Fibroblast of lung (primary cell): ENCODE measurements around the gene GRAMD1A.

Source experiments
- CTCF ChIP-seq, 2 donors: IDR thresholded peaks in 1 of 2; conservative IDR thresholded peaks in 1 of 2; 1 replicate in 1 of 2; 2 replicates in 1 of 2; pipeline ENCODE4 v1.5.1; 2011 to 2012; ENCODE audit warnings: low read length in 2 of 2, control low read depth in 1 of 2, inconsistent platforms in 1 of 2, low read depth in 1 of 2, mild to moderate bottlenecking in 1 of 2
- EZH2 ChIP-seq: IDR thresholded peaks from 2 replicates; pipeline ENCODE4 v1.5.1; 2012; ENCODE audit warnings: low read length, control low read depth, mild to moderate bottlenecking; ENCODE audit errors: missing control alignments

GRCh38 chr19:34995551-34995950, 4.6 kb upstream of the GRAMD1A start:
- TF ChIP-seq CTCF (conservative IDR thresholded peaks at IDR 0.05 in 1 of 2, IDR thresholded peaks at IDR 0.05 in 1 of 2; ENCODE audit: low read depth in 1 of 2, low read length in 2 of 2) = no peak
- no peak for TF ChIP-seq EZH2
